Mesenteric fat pad (tissue), 1 donor: ENCODE data around the gene B4GALT7. TPM values are rescaled to one million over a fixed set of nuclear protein-coding genes. Genes with fewer than 3 reads are reported as not detected.

Source experiments
- DNase-seq: peaks from one replicate; pipeline ENCODE4 v3.0.0-alpha.2; 2020; ENCODE audit warnings: low spot score
- total RNA-seq: library from RNA; stranded (reverse); fragmentation: NEBNext Ultra II Directional; extraction: Animal tissue kit (Norgen Biotek cat#: 25700); gene quantifications from one replicate; pipeline ENCODE4 v1.2.1, GENCODE V29; 2021
- donor health status: DM: yes; HTN: yes; CAD: no.

B4GALT7 gene
- total RNA-seq, 1 donor from 2014 or later, result 28.8 TPM

- DNase-seq, result peak; percentile 45
Measured at GRCh38 chr5:177592905-177593304, 7.0 kb upstream of the B4GALT7 start.

GRCh38 chr5:177593511-177593910, 6.4 kb upstream of the B4GALT7 start:
- DNase-seq, result peak; percentile 71

- DNase-seq, result peak; percentile 81
Measured at GRCh38 chr5:177594071-177594470, 5.9 kb upstream of the B4GALT7 start.

- DNase-seq, result peak; percentile 78
Measured at GRCh38 chr5:177595026-177595585, 4.8 kb upstream of the B4GALT7 start.

GRCh38 chr5:177595991-177596774, 3.7 kb upstream of the B4GALT7 start:
- DNase-seq, result peak; percentile 22

- peak; percentile 60 for DNase-seq
Measured at GRCh38 chr5:177596775-177597238, 3.1 kb upstream of the B4GALT7 start.

- no peak for DNase-seq
Measured at GRCh38 chr5:177598477-177598876, 1.5 kb upstream of the B4GALT7 start.

- peak; percentile 69 for DNase-seq
Measured at GRCh38 chr5:177600508-177601018, 631 bp downstream of the B4GALT7 start.

GRCh38 chr5:177601126-177601525, 1.2 kb downstream of the B4GALT7 start:
- DNase-seq, result peak; percentile 62

GRCh38 chr5:177601577-177602457, 1.9 kb downstream of the B4GALT7 start:
- DNase-seq, result peak; percentile 59

- DNase-seq, result no peak
Measured at GRCh38 chr5:177602458-177602830, 2.5 kb downstream of the B4GALT7 start.

- DNase-seq, result no peak
Measured at GRCh38 chr5:177603631-177604030, 3.7 kb downstream of the B4GALT7 start.

- no peak for DNase-seq
Measured at GRCh38 chr5:177604116-177604521, 4.2 kb downstream of the B4GALT7 start.

GRCh38 chr5:177604656-177605055, 4.7 kb downstream of the B4GALT7 start:
- no peak for DNase-seq

- DNase-seq, result peak; percentile 71
Measured at GRCh38 chr5:177605078-177605477, 5.1 kb downstream of the B4GALT7 start.

GRCh38 chr5:177605667-177606066, 5.7 kb downstream of the B4GALT7 start:
- DNase-seq, result peak; percentile 55

- peak; percentile 77 for DNase-seq
Measured at GRCh38 chr5:177606071-177607051, 6.4 kb downstream of the B4GALT7 start.

GRCh38 chr5:177607115-177607451, 7.2 kb downstream of the B4GALT7 start:
- no peak for DNase-seq

- DNase-seq, result peak; percentile 90
Measured at GRCh38 chr5:177607452-177608192, 7.7 kb downstream of the B4GALT7 start.
